ENCODE data around the gene TSPAN15. TPM values are rescaled to one million over a fixed set of nuclear protein-coding genes. Genes with fewer than 3 reads are reported as not detected.

TSPAN15 gene
- total RNA-seq, 2 donors from 2014 or later: 4.7 to 9.9 TPM

DNA sequence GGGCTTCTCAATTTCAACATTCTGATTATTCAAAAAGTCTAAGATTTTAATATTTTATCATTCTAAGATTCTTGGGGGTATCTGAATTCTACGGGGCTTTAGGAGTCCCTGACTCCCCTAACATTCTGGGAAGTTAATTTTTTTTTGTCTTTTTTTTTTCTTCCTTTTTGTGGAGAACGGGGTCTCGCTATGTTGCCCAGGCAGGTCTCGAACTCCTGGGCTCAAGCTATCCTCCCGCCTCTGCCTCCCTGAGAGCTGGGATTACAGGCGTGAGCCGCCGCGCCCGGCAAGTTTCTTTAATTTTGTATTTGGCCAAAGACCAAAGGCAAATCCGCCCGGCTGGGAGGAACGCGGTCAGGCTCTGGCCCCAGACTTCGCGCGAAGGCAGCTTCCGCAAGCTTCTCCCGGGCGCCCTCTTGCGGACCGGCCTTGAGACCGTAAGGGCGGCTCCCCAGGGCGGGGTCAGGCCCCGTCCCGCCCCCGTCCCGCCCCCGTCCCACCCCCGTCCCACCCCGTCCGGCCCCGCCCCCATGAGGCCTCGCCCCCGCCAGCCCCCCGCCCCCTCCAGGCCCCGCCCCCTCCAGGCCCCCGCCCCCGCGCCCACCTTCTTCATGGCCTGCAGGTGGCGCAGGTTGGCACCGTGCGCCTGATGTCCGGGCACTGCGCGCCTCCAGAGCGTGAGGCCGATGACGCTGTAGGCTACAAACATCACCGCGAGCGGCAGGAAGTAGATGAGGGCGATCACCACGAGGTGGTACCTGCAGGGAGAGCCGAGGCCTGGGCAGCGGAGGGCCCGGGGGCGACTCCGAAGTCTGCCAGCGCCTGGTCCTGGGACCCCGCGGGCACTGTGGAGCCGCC, 42.7 kb upstream of the TSPAN15 start:
- peaks cover 18 to 47% of the 10 kb centered on the region in 2 donors for H3K4me1 ChIP-seq (ENCODE audit: control insufficient read depth in 1 of 2, low read depth in 2 of 2)
- no peaks in the 10 kb centered on the region for H3K9me3 ChIP-seq
- DNase-seq (ENCODE audit: low spot score): peak; percentile 77

DNA sequence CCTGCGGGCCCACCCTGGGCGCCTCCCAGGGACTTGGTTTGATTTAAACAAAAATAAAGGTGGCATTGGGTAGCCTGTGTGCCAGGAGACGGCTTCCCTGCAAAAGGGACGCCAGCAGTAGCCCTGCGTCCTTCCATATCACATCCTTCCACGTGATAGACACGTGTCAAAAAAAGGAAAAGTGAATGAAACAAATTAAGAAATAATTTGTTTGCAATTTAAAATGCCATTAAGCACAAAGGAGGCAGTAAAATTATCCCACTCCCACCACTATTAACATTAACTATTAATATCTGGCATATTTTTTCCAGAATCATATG, 42.1 kb upstream of the TSPAN15 start:
- Histone ChIP-seq H3K4me1 (ENCODE audit: control insufficient read depth in 1 of 2, low read depth in 2 of 2) (peaks cover 18 to 46% of the 10 kb centered on the region in 2 donors), H3K27me3 (replicated peaks; ENCODE audit: insufficient read depth) (no peaks in the 10 kb centered on the region), H3K27ac (peak overlapping the region; percentile 88 to 90), H3K4me3 (peak overlapping the region; percentile 72), H3K36me3 (peaks cover 3% of the 10 kb centered on the region), H3K9me3 (no peaks in the 10 kb centered on the region)
- DNase-seq (ENCODE audit: low spot score) (no peak), ATAC-seq (ENCODE audit: insufficient number of reproducible peaks, low FRiP score, low read depth) (no peak)
- TF ChIP-seq, protein P1, sequence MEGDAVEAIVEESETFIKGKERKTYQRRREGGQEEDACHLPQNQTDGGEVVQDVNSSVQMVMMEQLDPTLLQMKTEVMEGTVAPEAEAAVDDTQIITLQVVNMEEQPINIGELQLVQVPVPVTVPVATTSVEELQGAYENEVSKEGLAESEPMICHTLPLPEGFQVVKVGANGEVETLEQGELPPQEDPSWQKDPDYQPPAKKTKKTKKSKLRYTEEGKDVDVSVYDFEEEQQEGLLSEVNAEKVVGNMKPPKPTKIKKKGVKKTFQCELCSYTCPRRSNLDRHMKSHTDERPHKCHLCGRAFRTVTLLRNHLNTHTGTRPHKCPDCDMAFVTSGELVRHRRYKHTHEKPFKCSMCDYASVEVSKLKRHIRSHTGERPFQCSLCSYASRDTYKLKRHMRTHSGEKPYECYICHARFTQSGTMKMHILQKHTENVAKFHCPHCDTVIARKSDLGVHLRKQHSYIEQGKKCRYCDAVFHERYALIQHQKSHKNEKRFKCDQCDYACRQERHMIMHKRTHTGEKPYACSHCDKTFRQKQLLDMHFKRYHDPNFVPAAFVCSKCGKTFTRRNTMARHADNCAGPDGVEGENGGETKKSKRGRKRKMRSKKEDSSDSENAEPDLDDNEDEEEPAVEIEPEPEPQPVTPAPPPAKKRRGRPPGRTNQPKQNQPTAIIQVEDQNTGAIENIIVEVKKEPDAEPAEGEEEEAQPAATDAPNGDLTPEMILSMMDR (IDR thresholded peaks at IDR 0.05): no peak

More for the DNA sequence above, 42.7 kb upstream of the TSPAN15 start:
- ATAC-seq (ENCODE audit: insufficient number of reproducible peaks, low FRiP score, low read depth): peak; percentile 54
- TF ChIP-seq, protein P1 (IDR thresholded peaks at IDR 0.05): peak; percentile 81
- Histone ChIP-seq H3K27me3 (replicated peaks; ENCODE audit: insufficient read depth) (no peaks in the 10 kb centered on the region), H3K27ac (peak overlapping the region; percentile 88 to 90), H3K4me3 (peak overlapping the region; percentile 72), H3K36me3 (peaks cover 3% of the 10 kb centered on the region)

DNA sequence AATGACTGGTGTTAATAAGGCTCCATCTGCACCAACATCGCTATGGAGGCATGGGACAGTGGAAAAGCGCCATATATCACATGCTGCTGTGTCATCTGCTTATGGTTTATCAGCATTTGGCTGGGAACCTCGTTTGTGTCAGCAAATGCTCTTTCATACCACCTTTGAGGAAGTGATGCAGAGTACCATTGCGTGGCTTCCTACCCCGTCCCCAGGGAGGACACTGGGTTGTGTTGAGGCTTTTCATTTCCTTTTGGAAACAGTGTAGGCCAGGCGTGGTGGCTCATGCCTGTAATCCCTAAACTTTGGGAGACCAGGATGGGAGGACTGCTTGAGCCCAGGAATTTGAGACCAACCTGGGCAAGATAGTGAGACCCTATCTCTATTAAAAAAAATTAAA, 41.3 kb upstream of the TSPAN15 start:
- H3K4me1 ChIP-seq (ENCODE audit: control insufficient read depth in 1 of 2, low read depth in 2 of 2): peaks cover 18 to 46% of the 10 kb centered on the region in 2 donors
- no peaks in the 10 kb centered on the region for H3K9me3 ChIP-seq
- no peak overlapping the region for H3K4me3 ChIP-seq
- H3K27me3 ChIP-seq (replicated peaks; ENCODE audit: insufficient read depth): no peaks in the 10 kb centered on the region
- H3K27ac ChIP-seq: peak overlapping the region in 1 of 2 donors; percentile 32
- TF ChIP-seq, protein P1 (IDR thresholded peaks at IDR 0.05): no peak
- DNase-seq (ENCODE audit: low spot score) (no peak), ATAC-seq (ENCODE audit: insufficient number of reproducible peaks, low FRiP score, low read depth) (no peak)
- no peaks in the 10 kb centered on the region for H3K36me3 ChIP-seq

DNA sequence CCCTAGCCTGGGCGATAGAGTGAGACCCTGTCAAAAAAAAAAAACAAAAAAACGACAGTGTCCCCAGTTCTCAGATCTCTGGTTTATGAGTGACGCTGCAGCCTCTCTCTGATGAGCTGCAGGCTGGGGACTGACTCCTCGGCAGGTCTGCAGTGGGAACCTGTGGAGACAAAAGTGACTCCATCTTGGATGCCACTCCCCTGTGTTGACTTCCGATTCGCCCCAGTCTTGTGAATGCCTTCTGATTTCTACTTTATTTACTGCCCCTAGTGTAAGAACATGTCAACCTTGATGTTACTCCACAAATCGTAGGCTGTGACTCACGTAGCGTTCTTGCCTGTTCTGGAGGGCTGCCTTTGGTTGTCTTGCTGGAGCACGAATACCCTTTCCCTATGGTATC, 40.8 kb upstream of the TSPAN15 start:
- Histone ChIP-seq H3K4me1 (ENCODE audit: control insufficient read depth in 1 of 2, low read depth in 2 of 2) (peaks cover 18 to 42% of the 10 kb centered on the region in 2 donors), H3K4me3 (no peak overlapping the region), H3K27me3 (replicated peaks; ENCODE audit: insufficient read depth) (no peaks in the 10 kb centered on the region), H3K27ac (peak overlapping the region; percentile 8 to 32), H3K36me3 (no peaks in the 10 kb centered on the region), H3K9me3 (no peaks in the 10 kb centered on the region)
- DNase-seq (ENCODE audit: low spot score): no peak
- TF ChIP-seq, protein P1 (IDR thresholded peaks at IDR 0.05): no peak
- ATAC-seq (ENCODE audit: insufficient number of reproducible peaks, low FRiP score, low read depth): no peak

DNA sequence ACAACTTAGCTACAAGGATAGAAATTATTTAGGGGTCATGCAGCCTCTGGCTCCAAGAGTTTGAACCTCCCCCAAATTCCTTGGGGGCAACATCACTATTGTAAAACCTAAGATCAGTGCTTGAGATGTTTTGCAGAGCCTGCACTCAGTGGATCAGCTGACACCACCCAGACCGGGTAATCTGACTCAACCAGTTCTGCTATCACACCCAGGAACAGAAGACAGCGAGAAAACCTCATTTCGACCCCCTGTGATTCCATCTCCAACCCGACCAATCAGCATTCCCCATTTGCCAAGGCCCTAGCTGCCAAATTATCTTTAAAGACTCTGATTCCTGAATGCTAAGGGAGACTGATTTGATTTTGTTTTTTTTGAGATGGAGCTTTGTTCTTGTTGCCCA, 39.8 kb upstream of the TSPAN15 start:
- TF ChIP-seq, protein P1 (IDR thresholded peaks at IDR 0.05): no peak
- Histone ChIP-seq H3K4me3 (no peak overlapping the region), H3K27ac (no peak overlapping the region), H3K9me3 (no peaks in the 10 kb centered on the region), H3K27me3 (replicated peaks; ENCODE audit: insufficient read depth) (no peaks in the 10 kb centered on the region), H3K4me1 (ENCODE audit: control insufficient read depth in 1 of 2, low read depth in 2 of 2) (peaks cover 12 to 35% of the 10 kb centered on the region in 2 donors), H3K36me3 (no peaks in the 10 kb centered on the region)
- ATAC-seq (ENCODE audit: insufficient number of reproducible peaks, low FRiP score, low read depth) (no peak), DNase-seq (ENCODE audit: low spot score) (no peak)
